K562 (cell line): ENCODE measurements around the gene ZDHHC20. TPM values are rescaled to one million over a fixed set of nuclear protein-coding genes. Genes with fewer than 3 reads are reported as not detected.

Experiments used
- ATAC-seq: fragments of 200-7000 bp; cut with Tn5 transposase; 3 replicates; pipeline ENCODE4 v1.9.1; 2020; ENCODE audit warnings: moderate library complexity
- Bru-seq: library from RNA; stranded (reverse); fragments of 400-500 nt; gene quantifications from one replicate; lab custom pipeline; 2021; lab: Mats Ljungman, UMichigan
- BruChase-seq, 2 experiments: library from RNA; stranded (reverse); fragments of 400-500 nt; gene quantifications; one replicate each; lab custom pipeline; 2021; lab: Mats Ljungman, UMichigan
- BruUV-seq: library from RNA; stranded (reverse); fragments of 400-500 nt; replicated peaks from 2 replicates; lab custom pipeline; 2021; lab: Mats Ljungman, UMichigan
- CTCF ChIA-PET: fragments of 300-600 bp; formaldehyde crosslinking; extraction: SDS; loops from one replicate; lab custom pipeline; 2021; ENCODE audit warnings: low intra/inter-chr PET ratio; lab: Yijun Ruan, JAX
- POLR2A ChIA-PET: fragments of 300-600, 350-650 bp; sonication (Branson Sonifier 250); formaldehyde crosslinking; extraction: SDS; loops from one replicate; lab custom pipeline; 2021; ENCODE audit warnings: antibody characterized with exemption, inconsistent platforms; lab: Yijun Ruan, JAX
- DNase-seq, 4 experiments: peaks; one replicate each; pipeline versions ENCODE4 v3.0.0 to v3.0.0-alpha.2; 2011 to 2018; ENCODE audit warnings: low spot score in 3 of 4, mixed read lengths in 3 of 4; ENCODE audit errors: extremely low read depth in 1 of 4
- FAIRE-seq: peaks from 2 replicates; lab custom pipeline; 2011; peaks lifted over from hg19 to GRCh38; lab: Jason Lieb, UNC
- H2AFZ ChIP-seq: 2 replicates; pipeline ENCODE4 v1.6.0; 2011; ENCODE audit warnings: low read depth, low read length, control low read depth, inconsistent platforms
- H3K27ac ChIP-seq: fragments of 200-600 bp; 3 replicates; pipeline ENCODE4 v1.8.0; 2011; ENCODE audit warnings: low read depth, mild to moderate bottlenecking, control low read depth, inconsistent platforms, low read length, moderate library complexity, mixed read lengths; ENCODE audit errors: extremely low read depth
- H3K27me3 ChIP-seq, 2 experiments: fragments of 300-600 bp in 1 of 2; 2 replicates in 1 of 2; 3 replicates in 1 of 2; pipeline versions ENCODE4 v1.6.0 to v1.8.0; 2011; ENCODE audit warnings: inconsistent platforms in 2 of 2, low read length in 2 of 2, mild to moderate bottlenecking in 1 of 2, mixed read lengths in 1 of 2, moderate library complexity in 1 of 2; ENCODE audit not compliant: control insufficient read depth in 2 of 2, insufficient read depth in 2 of 2
- H3K36me3 ChIP-seq: fragments of 300-600 bp; 3 replicates; pipeline ENCODE4 v1.8.0; 2011; ENCODE audit warnings: mild to moderate bottlenecking, low read length, inconsistent platforms; ENCODE audit not compliant: control insufficient read depth, insufficient read depth
- H3K4me1 ChIP-seq, 2 experiments: fragments of 200-600 bp in 1 of 2; replicated peaks in 1 of 2; 2 replicates in 1 of 2; 3 replicates in 1 of 2; pipeline versions ENCODE4 v1.5.1 to v1.8.0; 2011; ENCODE audit warnings: inconsistent platforms in 2 of 2, low read length in 2 of 2, mild to moderate bottlenecking in 1 of 2, mixed read lengths in 1 of 2, moderate library complexity in 1 of 2; ENCODE audit not compliant: control insufficient read depth in 2 of 2, insufficient read depth in 2 of 2
- H3K4me2 ChIP-seq: 2 replicates; pipeline ENCODE4 v1.6.1; 2011; ENCODE audit warnings: low read length, control low read depth, inconsistent platforms, mixed read lengths; ENCODE audit not compliant: insufficient read depth
- H3K4me3 ChIP-seq: fragments of 200-600 bp; sonication (generic), shearing (Covaris generic); 2 replicates; pipeline ENCODE4 v1.5.1; 2016; ENCODE audit warnings: control low read depth, inconsistent platforms
- H3K79me2 ChIP-seq: fragments of 200-600 bp; 3 replicates; pipeline ENCODE4 v1.8.0; 2011; ENCODE audit warnings: low read length, inconsistent platforms; ENCODE audit not compliant: control insufficient read depth, insufficient read depth
- H3K9ac ChIP-seq, 2 experiments: 2 replicates each; pipeline versions ENCODE4 v1.6.0 to v1.6.1; 2011; ENCODE audit warnings: low read depth in 2 of 2, low read length in 2 of 2, control low read depth in 1 of 2, inconsistent platforms in 1 of 2, mild to moderate bottlenecking in 1 of 2, mixed read lengths in 1 of 2; ENCODE audit not compliant: insufficient read depth in 1 of 2
- H3K9me1 ChIP-seq: one replicate; pipeline ENCODE4 v1.6.0; 2011; ENCODE audit warnings: inconsistent platforms, mild to moderate bottlenecking, low read length, moderate library complexity; ENCODE audit not compliant: control insufficient read depth, insufficient read depth
- H3K9me3 ChIP-seq: replicated peaks from 2 replicates; pipeline ENCODE4 v1.5.1; 2011; ENCODE audit warnings: low read depth, low read length, inconsistent platforms; ENCODE audit not compliant: control insufficient read depth, insufficient read depth
- H4K20me1 ChIP-seq: replicated peaks from 2 replicates; pipeline ENCODE4 v1.6.1; 2011; ENCODE audit warnings: low read length, inconsistent platforms, mixed read lengths; ENCODE audit not compliant: control insufficient read depth, insufficient read depth
- CEBPG ChIP-seq, 3 experiments: fragments of 200-800 bp in 1 of 3; sonication (Bioruptor generic) in 1 of 3; sonication (generic) in 1 of 3; formaldehyde crosslinking in 1 of 3; IDR thresholded peaks in 2 of 3; conservative IDR thresholded peaks in 1 of 3; 2 replicates each; pipeline versions ENCODE4 v1.6.1 to v1.8.0; 2016 to 2022; ENCODE audit warnings: missing compliant biosample characterization in 2 of 3, missing genetic modification characterization in 2 of 3, mild to moderate bottlenecking in 1 of 3, missing genetic modification reagents in 1 of 3
- NFIC ChIP-seq: fragments of 450-650 bp; IDR thresholded peaks from 2 replicates; pipeline ENCODE4 v1.6.1; 2017; ENCODE audit warnings: mild to moderate bottlenecking, inconsistent platforms
- PML ChIP-seq: IDR thresholded peaks from 2 replicates; pipeline ENCODE4 v1.6.1; 2012; ENCODE audit warnings: low read length, inconsistent platforms
- RBFOX2 ChIP-seq: fragments of 200-400 bp; formaldehyde crosslinking; IDR thresholded peaks from 2 replicates; pipeline ENCODE4 v1.6.1; 2017; ENCODE audit warnings: low read depth, mild to moderate bottlenecking, low read length, moderate library complexity
- SMARCE1 ChIP-seq: fragments of 450-650 bp; IDR thresholded peaks from 2 replicates; pipeline ENCODE4 v1.7.1; 2016; ENCODE audit warnings: mild to moderate bottlenecking
- SRSF3 ChIP-seq: fragments of 200-400 bp; formaldehyde crosslinking; IDR thresholded peaks from 2 replicates; pipeline ENCODE4 v1.6.1; 2016; ENCODE audit warnings: mild to moderate bottlenecking, low read length, moderate library complexity; ENCODE audit not compliant: insufficient read depth
- TAF15 ChIP-seq: fragments of 200-400 bp; formaldehyde crosslinking; IDR thresholded peaks from 2 replicates; pipeline ENCODE4 v1.6.1; 2017; ENCODE audit warnings: mild to moderate bottlenecking, low read depth, low read length, moderate library complexity
- ZFX ChIP-seq: sonication (generic); formaldehyde crosslinking; IDR thresholded peaks from 2 replicates; pipeline ENCODE4 v1.8.0; 2022; ENCODE audit warnings: mild to moderate bottlenecking, missing genetic modification reagents, moderate library complexity
- WGBS: fragments of 100-300 bp; shearing (Covaris generic); methylation state at CpG from one replicate; pipeline ENCODE4 v1.1.6; 2016; ENCODE audit warnings: low coverage, mixed read lengths; ENCODE audit not compliant: insufficient coverage; ENCODE audit errors: missing lambda C conversion rate; 5-methylcytosine and 5-hydroxymethylcytosine counted together
- in situ Hi-C: fragments of 300-500 bp; cut with MboI; formaldehyde crosslinking; loops from 4 replicates; pipeline ENCODE4 v1.15.0; 2018; ENCODE audit warnings: inconsistent platforms, mixed read lengths
- intact Hi-C: fragments of 100-400 bp; cut with micrococcal nuclease; formaldehyde crosslinking; loops from 2 replicates; pipeline ENCODE4 v1.14.2; 2022
- long read RNA-seq, 3 experiments: library from polyadenylated mRNA in 2 of 3; library from RNA in 1 of 3; unstranded in 2 of 3; stranded (forward) in 1 of 3; transcript quantifications; one replicate each; pipeline ENCODE4 v2.0.0, GENCODE V29; 2019 to 2022
- polyA minus RNA-seq, 3 experiments: library from RNA; depleted of rRNA, polyadenylated mRNA; stranded (reverse); fragments of >200 nt; gene quantifications; 2 replicates each; pipeline ENCODE4 v1.2.3, GENCODE V29; 2011
- polyA plus RNA-seq, 8 experiments: library from polyadenylated mRNA; depleted of rRNA in 4 of 8; stranded (reverse) in 5 of 8; unstranded in 3 of 8; fragments of >200 nt; fragmentation: Nextera tagmentation in 2 of 8; fragmentation: Illumina TruSeq in 1 of 8; extraction: Ambion mirVana in 2 of 8; extraction: Trizol in 1 of 8; gene quantifications; 2 replicates each; pipeline versions ENCODE4 v1.2.1 to v1.2.3, GENCODE V29; 2011 to 2014; ENCODE audit warnings: inconsistent platforms in 1 of 8, missing spikeins in 1 of 8
- total RNA-seq, 7 experiments: library from RNA; depleted of rRNA in 6 of 7; stranded (reverse); fragments of >200 nt in 6 of 7; fragmentation: Illumina TruSeq in 2 of 7; extraction: Trizol in 2 of 7; gene quantifications; 2 replicates each; pipeline versions ENCODE4 v1.2.1 to v1.2.3, GENCODE V29; 2011 to 2021; ENCODE audit warnings: low replicate concordance in 1 of 7
- TF ChIP-seq, protein P1 (sequence below): fragments of 250-450 bp; sonication (Bioruptor Pico); IDR thresholded peaks from 2 replicates; pipeline ENCODE4 v1.8.0; 2022; ENCODE audit warnings: inconsistent platforms, mild to moderate bottlenecking, moderate library complexity, borderline replicate concordance
- TF ChIP-seq, protein P2 (sequence below), 2 experiments: fragments of 450-650 bp; IDR thresholded peaks; 2 replicates each; pipeline ENCODE4 v1.6.1; 2016

ZDHHC20 gene, protein sequence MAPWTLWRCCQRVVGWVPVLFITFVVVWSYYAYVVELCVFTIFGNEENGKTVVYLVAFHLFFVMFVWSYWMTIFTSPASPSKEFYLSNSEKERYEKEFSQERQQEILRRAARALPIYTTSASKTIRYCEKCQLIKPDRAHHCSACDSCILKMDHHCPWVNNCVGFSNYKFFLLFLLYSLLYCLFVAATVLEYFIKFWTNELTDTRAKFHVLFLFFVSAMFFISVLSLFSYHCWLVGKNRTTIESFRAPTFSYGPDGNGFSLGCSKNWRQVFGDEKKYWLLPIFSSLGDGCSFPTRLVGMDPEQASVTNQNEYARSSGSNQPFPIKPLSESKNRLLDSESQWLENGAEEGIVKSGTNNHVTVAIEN
- total RNA-seq (2011; cell fraction: chromatin; rRNA removed; ENCODE audit: low replicate concordance) = 8.6 and 23.3 TPM in 2 replicates
- total RNA-seq (2011; cell fraction: nucleolus; rRNA removed) = 7.1 and 7.2 TPM in 2 replicates
- total RNA-seq (2011; cell fraction: nucleoplasm; rRNA removed) = 12.9 and 23.7 TPM in 2 replicates
- total RNA-seq (2014; rRNA removed) = 10.0 and 12.0 TPM in 2 replicates
- 20.2 and 26.6 TPM in 2 replicates for total RNA-seq (2014; rRNA removed; fragmentation: Illumina TruSeq; extraction: Trizol)
- total RNA-seq (2015; rRNA removed; fragmentation: Illumina TruSeq; extraction: Trizol) = 19.4 and 20.9 TPM in 2 replicates
- total RNA-seq (2021) = 17.6 and 17.7 TPM in 2 replicates
- polyA plus RNA-seq (2011; rRNA removed) = 11.9 and 17.8 TPM in 2 replicates
- polyA plus RNA-seq (2011; cell fraction: cytosol; rRNA removed) = 5.5 and 6.7 TPM in 2 replicates
- 4.4 and 6.0 TPM in 2 replicates for polyA plus RNA-seq (2011; cell fraction: nucleus; rRNA removed)
- 8.9 and 10.8 TPM in 2 replicates for polyA plus RNA-seq (2012)
- polyA plus RNA-seq (2014; fragmentation: Illumina TruSeq; extraction: Trizol) = 12.8 and 15.8 TPM in 2 replicates
- 1 to 10 TPM; 2.7 to 4.2 TPM for polyA plus RNA-seq (2014; fragmentation: Nextera tagmentation; extraction: Ambion mirVana)
- 9.8 and 10.3 TPM in 2 replicates for polyA plus RNA-seq (2014; rRNA removed)
- polyA minus RNA-seq (2011; rRNA and poly(A)+ RNA removed) = 33.2 and 38.2 TPM in 2 replicates
- polyA minus RNA-seq (2011; cell fraction: cytosol; rRNA and poly(A)+ RNA removed) = 9.6 and 11.8 TPM in 2 replicates
- polyA minus RNA-seq (2011; cell fraction: nucleus; rRNA and poly(A)+ RNA removed) = 5.0 and 7.6 TPM in 2 replicates
- percentile 67 among the genes with signal in this experiment for Bru-seq, nascent RNA
- percentile 78 among the genes with signal in this experiment for BruChase-seq, experiment 1, labeled RNA remaining after a 2-hour chase
- percentile 80 among the genes with signal in this experiment for BruChase-seq, experiment 2, labeled RNA remaining after a 6-hour chase
- long read RNA-seq, experiment 1, full-length matches to known transcripts = 1 of 16 reads
- long read RNA-seq, experiment 1, partial matches to known transcripts = 3 of 16 reads
- long read RNA-seq, experiment 1, other reads (novel, unspliced or antisense) = 12 of 16 reads
- long read RNA-seq, experiment 2, partial matches to known transcripts = 0 of 8 reads
- long read RNA-seq, experiment 2, other reads (novel, unspliced or antisense) = 7 of 8 reads
- long read RNA-seq, experiment 3, partial matches to known transcripts = 0 of 1 reads
- long read RNA-seq, experiment 3, other reads (novel, unspliced or antisense) = 1 of 1 reads

DNA sequence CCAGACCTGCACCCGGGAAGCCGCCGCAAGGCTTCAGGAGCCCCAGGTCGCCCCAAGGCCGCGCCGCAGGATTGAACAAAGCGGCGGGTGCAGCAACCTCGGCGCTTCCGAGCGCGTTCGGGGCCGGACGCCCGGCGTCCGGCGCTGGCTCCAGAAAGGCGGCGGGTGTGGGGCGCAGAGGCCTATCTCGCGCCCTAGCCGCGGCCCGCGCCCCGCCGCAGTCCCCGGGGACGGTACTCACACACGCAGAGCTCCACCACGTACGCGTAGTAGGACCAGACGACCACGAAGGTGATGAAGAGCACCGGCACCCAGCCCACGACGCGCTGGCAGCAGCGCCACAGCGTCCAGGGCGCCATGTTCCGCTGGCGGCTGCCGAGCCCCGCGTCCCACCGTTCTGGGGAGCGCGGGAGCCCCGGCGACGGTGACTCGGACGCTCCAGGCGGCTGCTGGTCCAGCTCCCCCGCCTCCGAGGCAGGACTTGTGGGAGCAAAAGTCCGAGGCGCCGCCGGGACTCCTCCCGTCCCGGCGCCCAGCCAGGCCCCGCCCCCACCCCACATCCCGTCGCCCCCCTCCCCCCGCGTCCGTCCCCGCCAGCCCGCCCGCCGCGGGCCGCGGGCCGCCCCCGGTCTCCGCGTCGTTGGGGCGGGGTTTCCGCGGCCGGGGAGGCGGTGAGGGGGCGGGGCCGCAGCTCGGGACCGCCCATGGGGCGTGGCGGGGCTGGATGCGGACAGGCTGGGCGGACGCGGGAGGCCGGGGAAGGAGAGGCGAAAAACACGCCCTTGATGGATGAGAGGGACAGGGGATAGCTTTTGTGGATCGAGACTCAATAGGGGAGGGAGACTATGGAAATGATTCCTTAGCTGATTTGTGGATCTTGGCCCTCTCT lies at the start of gene ZDHHC20:
Gene ZDHHC20, minus strand, starts transcription at position 491 of the 889 bp plus-strand sequence. Its CDS starts 132 bp downstream, at position 359.
- ChIA-PET CTCF (interaction anchor here (0.6 kb wide), 1 partner anchor 1508 kb away, joined by 4 read pairs; no protein-coding TSS in a partner anchor), POLR2A (interaction anchor here (0.6 to 1.0 kb wide), 2 partner anchors 14 to 29 kb away, joined by 3 to 4 read pairs; no protein-coding TSS in a partner anchor)
- H4K20me1 ChIP-seq = no peaks in the 10 kb centered on the region
- H3K9me1 ChIP-seq = no peaks in the 10 kb centered on the region
- no peaks in the 10 kb centered on the region for H3K27me3 ChIP-seq
- H3K79me2 ChIP-seq = peaks cover 43% of the 10 kb centered on the region
- FAIRE-seq (peak; percentile 74), DNase-seq (peak; percentile 82 to 94 (median 94)), ATAC-seq (peak; percentile 93)
- in situ Hi-C loops (no loop called here), intact Hi-C loops (no loop called here)
- 0 out of 2 replicates have a peak, but pooled peaks cover 2% of the 10 kb centered on the region for H3K9me3 ChIP-seq
- peak within 1 kb of the TSS; percentile 86 for H3K27ac ChIP-seq
- BruUV-seq = no TSS peak
- peak within 1 kb of the TSS; percentile 87 for H3K4me2 ChIP-seq
- H3K4me1 ChIP-seq = peaks cover 0 to 6% of the 10 kb centered on the region in 2 experiments; a peak in 3 of 5 replicates
- H3K4me3 ChIP-seq = peak within 1 kb of the TSS; percentile 84
- 0% methylated on average over 6 of the region's 107 CpGs for WGBS
- peak within 1 kb of the TSS; percentile 94 for H2AFZ ChIP-seq
- H3K36me3 ChIP-seq = no peaks in the 10 kb centered on the region
- H3K9ac ChIP-seq = peak within 1 kb of the TSS; percentile 74 to 97
- TF ChIP-seq TAF15 (no peak), ZFX (CRISPR knock-in tag) (peak; percentile 92), NFIC (peak; percentile 34; the same call in 1 of the 2 replicates), PML (no peak), RBFOX2 (peak; percentile 76), SRSF3 (no peak), SMARCE1 (no peak), CEBPG (CRISPR knock-in tag; IDR thresholded peaks at IDR 0.05) (peak; percentile 13; the same call in 1 of the 2 replicates), CEBPG (tag; conservative IDR thresholded peaks at IDR 0.05 in 1 of 2, IDR thresholded peaks at IDR 0.05 in 1 of 2) (no peak)
- TF ChIP-seq, protein P1, sequence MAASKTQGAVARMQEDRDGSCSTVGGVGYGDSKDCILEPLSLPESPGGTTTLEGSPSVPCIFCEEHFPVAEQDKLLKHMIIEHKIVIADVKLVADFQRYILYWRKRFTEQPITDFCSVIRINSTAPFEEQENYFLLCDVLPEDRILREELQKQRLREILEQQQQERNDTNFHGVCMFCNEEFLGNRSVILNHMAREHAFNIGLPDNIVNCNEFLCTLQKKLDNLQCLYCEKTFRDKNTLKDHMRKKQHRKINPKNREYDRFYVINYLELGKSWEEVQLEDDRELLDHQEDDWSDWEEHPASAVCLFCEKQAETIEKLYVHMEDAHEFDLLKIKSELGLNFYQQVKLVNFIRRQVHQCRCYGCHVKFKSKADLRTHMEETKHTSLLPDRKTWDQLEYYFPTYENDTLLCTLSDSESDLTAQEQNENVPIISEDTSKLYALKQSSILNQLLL (CRISPR knock-in tag) = no peak
- TF ChIP-seq, protein P2, sequence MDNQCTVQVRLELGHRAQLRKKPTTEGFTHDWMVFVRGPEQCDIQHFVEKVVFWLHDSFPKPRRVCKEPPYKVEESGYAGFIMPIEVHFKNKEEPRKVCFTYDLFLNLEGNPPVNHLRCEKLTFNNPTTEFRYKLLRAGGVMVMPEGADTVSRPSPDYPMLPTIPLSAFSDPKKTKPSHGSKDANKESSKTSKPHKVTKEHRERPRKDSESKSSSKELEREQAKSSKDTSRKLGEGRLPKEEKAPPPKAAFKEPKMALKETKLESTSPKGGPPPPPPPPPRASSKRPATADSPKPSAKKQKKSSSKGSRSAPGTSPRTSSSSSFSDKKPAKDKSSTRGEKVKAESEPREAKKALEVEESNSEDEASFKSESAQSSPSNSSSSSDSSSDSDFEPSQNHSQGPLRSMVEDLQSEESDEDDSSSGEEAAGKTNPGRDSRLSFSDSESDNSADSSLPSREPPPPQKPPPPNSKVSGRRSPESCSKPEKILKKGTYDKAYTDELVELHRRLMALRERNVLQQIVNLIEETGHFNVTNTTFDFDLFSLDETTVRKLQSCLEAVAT (IDR thresholded peaks at IDR 0.05) = no peak
